Measurements from ENCODE around the gene STK10.

Gene STK10

GRCh38 chr5:172078726-172079345 lies 109.2 kb downstream of the STK10 start (continued):
- TF ChIP-seq CREB5 (CRISPR knock-in tag; IDR thresholded peaks at IDR 0.05; ENCODE audit: low read depth) (no peak), ESRRG (CRISPR knock-in tag; IDR thresholded peaks at IDR 0.05) (no peak), SNAI2 (CRISPR knock-in tag; IDR thresholded peaks at IDR 0.05) (no peak), OSR1 (CRISPR knock-in tag; IDR thresholded peaks at IDR 0.05) (no peak), GLIS3 (CRISPR knock-in tag; IDR thresholded peaks at IDR 0.05) (no peak), ARNTL (CRISPR knock-in tag; IDR thresholded peaks at IDR 0.05; ENCODE audit: borderline replicate concordance, low read depth) (no peak), TOX (CRISPR knock-in tag; IDR thresholded peaks at IDR 0.05; ENCODE audit: borderline replicate concordance) (no peak), ZNF565 (CRISPR knock-in tag; conservative IDR thresholded peaks at IDR 0.05; ENCODE audit: low read depth) (no peak)
- TF ChIP-seq, protein P1, sequence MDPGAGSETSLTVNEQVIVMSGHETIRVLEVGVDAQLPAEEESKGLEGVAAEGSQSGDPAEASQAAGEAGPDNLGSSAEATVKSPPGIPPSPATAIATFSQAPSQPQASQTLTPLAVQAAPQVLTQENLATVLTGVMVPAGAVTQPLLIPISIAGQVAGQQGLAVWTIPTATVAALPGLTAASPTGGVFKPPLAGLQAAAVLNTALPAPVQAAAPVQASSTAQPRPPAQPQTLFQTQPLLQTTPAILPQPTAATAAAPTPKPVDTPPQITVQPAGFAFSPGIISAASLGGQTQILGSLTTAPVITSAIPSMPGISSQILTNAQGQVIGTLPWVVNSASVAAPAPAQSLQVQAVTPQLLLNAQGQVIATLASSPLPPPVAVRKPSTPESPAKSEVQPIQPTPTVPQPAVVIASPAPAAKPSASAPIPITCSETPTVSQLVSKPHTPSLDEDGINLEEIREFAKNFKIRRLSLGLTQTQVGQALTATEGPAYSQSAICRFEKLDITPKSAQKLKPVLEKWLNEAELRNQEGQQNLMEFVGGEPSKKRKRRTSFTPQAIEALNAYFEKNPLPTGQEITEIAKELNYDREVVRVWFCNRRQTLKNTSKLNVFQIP (CRISPR knock-in tag; IDR thresholded peaks at IDR 0.05; ENCODE audit: borderline replicate concordance, low read depth), result no peak

DNA sequence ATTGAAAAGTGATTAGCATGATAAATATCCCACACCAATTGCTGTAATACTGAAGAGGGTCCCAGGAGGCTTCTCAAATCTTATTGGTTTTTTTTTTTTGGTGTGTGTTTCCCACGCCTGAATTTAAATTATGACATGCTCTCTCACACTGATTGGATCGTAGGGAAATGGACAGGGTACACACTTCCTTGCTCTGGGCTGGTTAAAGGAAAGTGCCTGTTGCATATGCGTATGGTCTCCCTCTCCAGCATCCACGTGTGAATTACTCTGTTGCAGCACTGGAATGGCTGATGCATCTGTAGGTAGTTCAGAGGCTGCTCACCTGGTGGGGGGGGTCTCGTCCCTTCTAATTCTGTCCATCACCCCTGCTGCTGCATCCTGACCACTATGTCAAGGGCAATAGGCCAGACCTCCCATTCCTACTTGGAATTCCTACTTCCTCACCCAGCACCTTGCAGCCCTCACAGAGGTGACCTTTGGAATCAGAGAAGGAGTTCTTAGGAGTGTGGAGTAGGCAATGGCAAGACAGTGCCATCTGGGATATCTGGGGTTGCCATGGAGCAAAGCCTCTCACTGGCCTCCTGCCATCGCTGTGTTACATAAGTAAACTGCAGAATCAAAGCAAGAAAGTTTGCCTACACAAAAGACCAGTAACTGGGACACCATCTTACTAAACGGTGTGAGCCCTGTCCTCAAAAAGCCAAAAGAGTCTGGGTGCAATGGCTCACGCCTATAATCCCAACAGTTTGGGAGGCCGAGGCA lies 110.2 kb downstream of the STK10 start:
- TF ChIP-seq ZNF565 (CRISPR knock-in tag; conservative IDR thresholded peaks at IDR 0.05; ENCODE audit: low read depth), result no peak
- no peak for TF ChIP-seq TSHZ2 (CRISPR knock-in tag; IDR thresholded peaks at IDR 0.05)
- no peak for TF ChIP-seq ZC3H10 (CRISPR knock-in tag; IDR thresholded peaks at IDR 0.05)
- TF ChIP-seq BACH2 (CRISPR knock-in tag; IDR thresholded peaks at IDR 0.05; ENCODE audit: borderline replicate concordance), result no peak
- no peak for TF ChIP-seq CSRNP3 (CRISPR knock-in tag; IDR thresholded peaks at IDR 0.05)
- no peak for ATAC-seq

- no peak for ATAC-seq
- TF ChIP-seq, protein P1 (CRISPR knock-in tag; IDR thresholded peaks at IDR 0.05; ENCODE audit: borderline replicate concordance, low read depth), result no peak
- TF ChIP-seq TOX (CRISPR knock-in tag; IDR thresholded peaks at IDR 0.05; ENCODE audit: borderline replicate concordance) (no peak), CSRNP3 (CRISPR knock-in tag; IDR thresholded peaks at IDR 0.05) (no peak), CSDC2 (CRISPR knock-in tag; IDR thresholded peaks at IDR 0.05) (no peak), PATZ1 (CRISPR knock-in tag; IDR thresholded peaks at IDR 0.05; ENCODE audit: borderline replicate concordance) (no peak), CREB5 (CRISPR knock-in tag; IDR thresholded peaks at IDR 0.05; ENCODE audit: low read depth) (no peak), TCF4 (CRISPR knock-in tag; IDR thresholded peaks at IDR 0.05; ENCODE audit: borderline replicate concordance) (no peak)
These were observed 111.2 kb downstream of the STK10 start for GRCh38 chr5:172076761-172077244.
